HUES64 (cell line): ENCODE data around the gene SESN2.
A peak's percentile ranks its signal among the peaks of the same experiment; 100 is the strongest.

Experiments used
- H3K27ac ChIP-seq: 2 replicates; pipeline ENCODE4 v1.7.0; 2013; ENCODE audit warnings: low read depth, low read length, inconsistent platforms
- H3K27me3 ChIP-seq: 2 replicates; pipeline ENCODE4 v1.6.1; 2013; ENCODE audit warnings: mild to moderate bottlenecking, low read length; ENCODE audit not compliant: insufficient read depth
- H3K36me3 ChIP-seq: 2 replicates; pipeline ENCODE4 v1.6.1; 2013; ENCODE audit warnings: mild to moderate bottlenecking, low read length; ENCODE audit not compliant: insufficient read depth
- H3K4me1 ChIP-seq: 2 replicates; pipeline ENCODE4 v1.6.1; 2013; ENCODE audit warnings: mild to moderate bottlenecking, low read length, moderate library complexity; ENCODE audit not compliant: insufficient read depth
- H3K4me3 ChIP-seq: 2 replicates; pipeline ENCODE4 v1.5.1; 2013; ENCODE audit warnings: mild to moderate bottlenecking, low read length, moderate library complexity
- H3K9ac ChIP-seq: 2 replicates; pipeline ENCODE4 v1.6.1; 2013; ENCODE audit warnings: mild to moderate bottlenecking, low read depth, low read length
- H3K9me3 ChIP-seq: 2 replicates; pipeline ENCODE4 v1.6.1; 2013; ENCODE audit warnings: low read depth, low read length; ENCODE audit not compliant: insufficient read depth
- WGBS: fragments of 150-250, 120-280 bp; methylation state at CpG from one replicate; pipeline ENCODE4 v1.1.7; 2013; ENCODE audit warnings: missing lambda C conversion rate; 5-methylcytosine and 5-hydroxymethylcytosine counted together

SESN2 gene

GRCh38 chr1:28256197-28256827 lies 3.0 kb upstream of the SESN2 start:
- no peak overlapping the region for H3K4me3 ChIP-seq
- no peak overlapping the region for H3K27ac ChIP-seq
- no peaks in the 10 kb centered on the region for H3K9me3 ChIP-seq
- no peak overlapping the region for H3K9ac ChIP-seq
- no peaks in the 10 kb centered on the region for H3K27me3 ChIP-seq
- 0 out of 2 replicates have a peak, but pooled peaks cover 9% of the 10 kb centered on the region for H3K4me1 ChIP-seq
- no peaks in the 10 kb centered on the region for H3K36me3 ChIP-seq
- WGBS, result 90% methylated on average over 6 of the region's 6 CpGs

- Histone ChIP-seq H3K4me3 (no peak overlapping the region), H3K4me1 (peaks cover 9% of the 10 kb centered on the region; the same call in 1 of the 2 replicates), H3K36me3 (no peaks in the 10 kb centered on the region), H3K27me3 (no peaks in the 10 kb centered on the region), H3K27ac (no peak overlapping the region), H3K9ac (no peak overlapping the region), H3K9me3 (no peaks in the 10 kb centered on the region)
- WGBS, result 94% methylated on average over 3 of the region's 4 CpGs
Observed at GRCh38 chr1:28257736-28258135, 1.6 kb upstream of the SESN2 start.

- Histone ChIP-seq H3K9me3 (no peaks in the 10 kb centered on the region), H3K27me3 (no peaks in the 10 kb centered on the region), H3K36me3 (no peaks in the 10 kb centered on the region), H3K27ac (no peak overlapping the region), H3K4me3 (peak overlapping the region; percentile 76; the same call in 1 of the 2 replicates), H3K9ac (no peak overlapping the region), H3K4me1 (peaks cover 9% of the 10 kb centered on the region; the same call in 1 of the 2 replicates)
- 53% methylated on average over 12 of the region's 12 CpGs for WGBS
Observed at GRCh38 chr1:28258628-28259251, 578 bp upstream of the SESN2 start.

GRCh38 chr1:28259934-28260802 lies 850 bp downstream of the SESN2 start:
- no peaks in the 10 kb centered on the region for H3K27me3 ChIP-seq
- peak overlapping the region; percentile 77 for H3K9ac ChIP-seq
- peaks cover 9% of the 10 kb centered on the region; the same call in 1 of the 2 replicates for H3K4me1 ChIP-seq
- peak overlapping the region; percentile 92 for H3K27ac ChIP-seq
- H3K4me3 ChIP-seq, result peak overlapping the region; percentile 76
- under 1% methylated on average over 64 of the region's 66 CpGs for WGBS
- H3K9me3 ChIP-seq, result no peaks in the 10 kb centered on the region
- H3K36me3 ChIP-seq, result no peaks in the 10 kb centered on the region

- 48% methylated on average over 7 of the region's 7 CpGs for WGBS
- Histone ChIP-seq H3K9me3 (no peaks in the 10 kb centered on the region), H3K4me3 (peak overlapping the region; percentile 76), H3K36me3 (no peaks in the 10 kb centered on the region), H3K27me3 (no peaks in the 10 kb centered on the region), H3K27ac (no peak overlapping the region), H3K4me1 (peaks cover 12% of the 10 kb centered on the region), H3K9ac (peak overlapping the region; percentile 20; the same call in 1 of the 2 replicates)
Observed at GRCh38 chr1:28260803-28261174, 1.5 kb downstream of the SESN2 start.

GRCh38 chr1:28264897-28265296 lies 5.6 kb downstream of the SESN2 start:
- Histone ChIP-seq H3K9me3 (no peaks in the 10 kb centered on the region), H3K27me3 (no peaks in the 10 kb centered on the region), H3K4me1 (peaks cover 17% of the 10 kb centered on the region), H3K4me3 (no peak overlapping the region), H3K36me3 (peaks cover 11% of the 10 kb centered on the region), H3K9ac (no peak overlapping the region), H3K27ac (no peak overlapping the region)
- 84% methylated on average over 1 of the region's 1 CpG for WGBS

- no peaks in the 10 kb centered on the region for H3K27me3 ChIP-seq
- WGBS, result 83% methylated on average over 8 of the region's 8 CpGs
- H3K9me3 ChIP-seq, result no peaks in the 10 kb centered on the region
- H3K36me3 ChIP-seq, result peaks cover 11% of the 10 kb centered on the region
- H3K4me1 ChIP-seq, result peaks cover 17% of the 10 kb centered on the region
- H3K4me3 ChIP-seq, result no peak overlapping the region
- H3K9ac ChIP-seq, result no peak overlapping the region
- no peak overlapping the region for H3K27ac ChIP-seq
Observed at GRCh38 chr1:28265577-28265976, 6.3 kb downstream of the SESN2 start.

- WGBS, result 54% methylated on average over 5 of the region's 5 CpGs
- H3K36me3 ChIP-seq, result peaks cover 24% of the 10 kb centered on the region
- H3K27me3 ChIP-seq, result no peaks in the 10 kb centered on the region
- H3K9me3 ChIP-seq, result no peaks in the 10 kb centered on the region
- no peak overlapping the region for H3K9ac ChIP-seq
- peak overlapping the region; percentile 39; the same call in 1 of the 2 replicates for H3K27ac ChIP-seq
- peaks cover 11% of the 10 kb centered on the region for H3K4me1 ChIP-seq
- no peak overlapping the region for H3K4me3 ChIP-seq
Observed at GRCh38 chr1:28266920-28267322, 7.6 kb downstream of the SESN2 start.

- Histone ChIP-seq H3K4me1 (peaks cover 11% of the 10 kb centered on the region), H3K4me3 (no peak overlapping the region), H3K9ac (no peak overlapping the region), H3K27ac (no peak overlapping the region), H3K9me3 (no peaks in the 10 kb centered on the region), H3K27me3 (no peaks in the 10 kb centered on the region), H3K36me3 (peaks cover 31% of the 10 kb centered on the region)
- WGBS, result 98% methylated on average over 2 of the region's 2 CpGs
Observed at GRCh38 chr1:28267633-28268032, 8.3 kb downstream of the SESN2 start.

- H3K27me3 ChIP-seq, result no peaks in the 10 kb centered on the region
- H3K4me1 ChIP-seq, result peaks cover 11% of the 10 kb centered on the region
- WGBS, result 92% methylated on average over 1 of the region's 2 CpGs
- peaks cover 50% of the 10 kb centered on the region for H3K36me3 ChIP-seq
- no peak overlapping the region for H3K9ac ChIP-seq
- no peak overlapping the region for H3K27ac ChIP-seq
- no peaks in the 10 kb centered on the region for H3K9me3 ChIP-seq
- no peak overlapping the region for H3K4me3 ChIP-seq
Observed at GRCh38 chr1:28269529-28269928, 10.2 kb downstream of the SESN2 start.
